DND-41 (cell line): ENCODE data around the gene PRR5.

Source experiments
- CTCF ChIP-seq: IDR thresholded peaks from 2 replicates; pipeline ENCODE4 v1.5.1; 2012; ENCODE audit warnings: borderline replicate concordance, low read length, moderate library complexity, mild to moderate bottlenecking; ENCODE audit not compliant: poor library complexity, severe bottlenecking; ENCODE audit errors: extremely low read depth
- EZH2 ChIP-seq: IDR thresholded peaks from 3 replicates; pipeline ENCODE4 v1.6.1; 2012; ENCODE audit warnings: borderline replicate concordance, low read depth, mild to moderate bottlenecking, moderate library complexity, low read length, inconsistent platforms; ENCODE audit not compliant: severe bottlenecking

GRCh38 chr22:44760476-44760875, 58.5 kb downstream of the PRR5 start:
- TF ChIP-seq CTCF (no peak), EZH2 (no peak)
